ENCODE data around the gene MXI1.
"Not testable (repeated sequence)": the region's sequence is repeated elsewhere in the genome, so short reads cannot be mapped to it uniquely, and the experiment has no call there.

DNA sequence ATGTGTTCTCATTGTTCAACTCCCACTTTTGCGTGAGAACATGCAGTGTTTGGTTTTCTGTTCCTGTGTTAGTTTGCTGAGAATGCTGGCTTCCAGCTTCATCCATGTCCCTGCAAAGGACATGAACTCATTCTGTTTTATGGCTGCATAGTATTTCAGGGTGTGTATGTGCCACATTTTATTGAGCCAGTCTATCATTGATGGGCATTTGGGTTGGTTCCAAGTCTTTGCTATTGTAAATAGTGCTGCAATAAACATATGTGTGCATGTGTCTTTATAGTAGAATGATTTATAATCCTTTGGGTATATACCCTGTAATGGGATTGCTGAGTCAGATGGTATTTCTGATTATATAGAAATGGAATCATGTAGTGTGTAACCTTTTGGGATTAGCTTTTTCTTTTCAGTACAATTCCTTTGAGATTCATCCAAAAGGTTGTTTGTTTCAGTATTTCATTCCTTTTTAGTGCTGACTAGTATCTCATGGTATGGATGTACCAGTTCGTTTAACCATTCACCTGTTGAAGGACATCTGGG, 21.7 kb upstream of the MXI1 start:
- not testable (repeated sequence) for TF ChIP-seq YY1 (IDR thresholded peaks at IDR 0.05; ENCODE audit: insufficient read depth, insufficient read length); ZNF274 (IDR thresholded peaks at IDR 0.05; ENCODE audit: low read depth, low read length); SUZ12 (IDR thresholded peaks at IDR 0.05; ENCODE audit: extremely low read depth, insufficient read depth, insufficient read length)

All from NT2/D1 (cell line).